Lower leg skin (tissue), 3 donors: Measurements from ENCODE around the gene SCART1.

Experiments
- POLR2A ChIP-seq, 2 donors: fragments of 450-650 bp; IDR thresholded peaks; one replicate each; pipeline ENCODE4 v1.6.1; 2016 to 2017; ENCODE audit warnings: antibody characterized with exemption in 2 of 2, mild to moderate bottlenecking in 1 of 2, moderate library complexity in 1 of 2
- TF ChIP-seq, protein P1 (sequence below), 3 donors: fragments of 450-650 bp; IDR thresholded peaks; one replicate each; pipeline ENCODE4 v1.5.1; 2016; ENCODE audit warnings: antibody characterized with exemption in 3 of 3, mild to moderate bottlenecking in 3 of 3, moderate library complexity in 2 of 3

DNA sequence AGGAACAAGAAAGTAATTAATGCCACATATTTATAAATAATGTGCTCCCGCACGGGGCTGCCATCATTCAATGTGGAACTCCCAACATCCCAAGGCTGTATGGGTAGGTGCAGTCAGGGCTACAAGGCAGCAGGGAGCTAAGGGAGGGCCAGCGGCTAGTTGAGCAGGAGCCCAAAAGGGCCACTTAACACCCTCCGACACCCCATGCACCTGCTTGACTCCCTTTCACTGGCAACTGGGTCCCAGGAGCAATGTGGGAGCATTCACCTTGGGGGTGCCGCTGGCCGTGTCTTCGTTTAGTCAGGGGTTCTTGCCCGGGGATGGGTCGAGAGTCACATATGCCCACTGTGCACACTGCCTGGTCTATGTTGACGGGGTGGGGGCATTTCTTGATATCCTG, 27.9 kb downstream of the SCART1 start:
- TF ChIP-seq POLR2A (IDR thresholded peaks at IDR 0.05) = no peak
- TF ChIP-seq, protein P1, sequence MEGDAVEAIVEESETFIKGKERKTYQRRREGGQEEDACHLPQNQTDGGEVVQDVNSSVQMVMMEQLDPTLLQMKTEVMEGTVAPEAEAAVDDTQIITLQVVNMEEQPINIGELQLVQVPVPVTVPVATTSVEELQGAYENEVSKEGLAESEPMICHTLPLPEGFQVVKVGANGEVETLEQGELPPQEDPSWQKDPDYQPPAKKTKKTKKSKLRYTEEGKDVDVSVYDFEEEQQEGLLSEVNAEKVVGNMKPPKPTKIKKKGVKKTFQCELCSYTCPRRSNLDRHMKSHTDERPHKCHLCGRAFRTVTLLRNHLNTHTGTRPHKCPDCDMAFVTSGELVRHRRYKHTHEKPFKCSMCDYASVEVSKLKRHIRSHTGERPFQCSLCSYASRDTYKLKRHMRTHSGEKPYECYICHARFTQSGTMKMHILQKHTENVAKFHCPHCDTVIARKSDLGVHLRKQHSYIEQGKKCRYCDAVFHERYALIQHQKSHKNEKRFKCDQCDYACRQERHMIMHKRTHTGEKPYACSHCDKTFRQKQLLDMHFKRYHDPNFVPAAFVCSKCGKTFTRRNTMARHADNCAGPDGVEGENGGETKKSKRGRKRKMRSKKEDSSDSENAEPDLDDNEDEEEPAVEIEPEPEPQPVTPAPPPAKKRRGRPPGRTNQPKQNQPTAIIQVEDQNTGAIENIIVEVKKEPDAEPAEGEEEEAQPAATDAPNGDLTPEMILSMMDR (IDR thresholded peaks at IDR 0.05) = no peak
